Skin epidermis (tissue), 12 donors: ENCODE data around the gene NIP7.
"Not testable (repeated sequence)": the region's sequence is repeated elsewhere in the genome, so short reads cannot be mapped to it uniquely, and the experiment has no call there.

ENCODE experiments used
- H3K27ac ChIP-seq, 21 experiments: fragments of 200-600 bp; sonication (generic) in 11 of 21; one replicate each; pipeline ENCODE4 v1.5.0; 2020; ENCODE audit warnings: mild to moderate bottlenecking in 3 of 21, inconsistent platforms in 2 of 21, moderate library complexity in 2 of 21
- H3K4me3 ChIP-seq, 7 experiments: fragments of 200-600 bp; sonication (generic) in 2 of 7; one replicate each; pipeline ENCODE4 v1.5.0; 2020; ENCODE audit warnings: inconsistent platforms in 2 of 7, mild to moderate bottlenecking in 2 of 7, moderate library complexity in 1 of 7

The NIP7 gene

DNA sequence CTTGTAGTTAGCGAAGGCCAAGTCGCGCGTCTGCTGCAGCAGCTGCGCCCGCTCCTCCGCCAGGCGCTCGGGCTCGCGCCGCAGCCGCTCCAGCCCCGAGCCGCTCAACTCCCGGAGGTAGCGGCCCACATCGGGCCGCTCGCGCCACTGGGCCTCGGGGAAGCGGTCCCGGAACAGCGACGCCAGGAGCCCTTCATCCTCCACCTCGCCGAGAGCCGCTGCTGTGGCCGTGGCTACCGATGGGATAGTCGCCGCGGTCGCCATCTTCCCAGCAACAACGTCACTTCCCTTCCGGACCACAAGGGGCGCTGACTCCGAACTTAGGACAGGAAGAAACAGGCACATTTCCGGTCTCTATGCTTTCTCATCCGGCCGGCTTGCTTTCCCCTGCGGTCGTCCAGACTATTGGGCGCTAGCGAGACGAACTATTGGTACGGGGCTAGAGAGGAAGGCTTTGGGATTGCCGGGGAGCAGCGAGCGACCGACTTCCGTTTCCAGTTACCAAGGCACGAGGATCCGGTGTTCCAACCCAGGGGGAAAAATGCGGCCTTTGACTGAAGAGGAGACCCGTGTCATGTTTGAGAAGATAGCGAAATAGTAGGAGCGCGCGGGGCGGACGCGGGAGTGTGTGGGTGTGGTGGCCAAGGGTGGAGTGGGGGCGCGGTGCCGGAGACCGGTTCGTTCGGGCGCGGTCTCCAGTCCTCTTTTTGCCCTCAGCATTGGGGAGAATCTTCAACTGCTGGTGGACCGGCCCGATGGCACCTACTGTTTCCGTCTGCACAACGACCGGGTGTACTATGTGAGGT lies at the start of gene NIP7, which contains the start of gene COG8:
Gene NIP7, plus strand, starts transcription at position 484 of the 806 bp plus-strand sequence. Its CDS starts 58 bp downstream, at position 542.
Gene COG8, minus strand, starts transcription at position 276 of the 806 bp plus-strand sequence. Its CDS starts 12 bp downstream, at position 264.
- peak within 1 kb of the TSS; percentile 58 to 96 (median 85) for H3K4me3 ChIP-seq
- H3K27ac ChIP-seq: peak within 1 kb of the TSS; percentile 71 to 97 (median 89)

DNA sequence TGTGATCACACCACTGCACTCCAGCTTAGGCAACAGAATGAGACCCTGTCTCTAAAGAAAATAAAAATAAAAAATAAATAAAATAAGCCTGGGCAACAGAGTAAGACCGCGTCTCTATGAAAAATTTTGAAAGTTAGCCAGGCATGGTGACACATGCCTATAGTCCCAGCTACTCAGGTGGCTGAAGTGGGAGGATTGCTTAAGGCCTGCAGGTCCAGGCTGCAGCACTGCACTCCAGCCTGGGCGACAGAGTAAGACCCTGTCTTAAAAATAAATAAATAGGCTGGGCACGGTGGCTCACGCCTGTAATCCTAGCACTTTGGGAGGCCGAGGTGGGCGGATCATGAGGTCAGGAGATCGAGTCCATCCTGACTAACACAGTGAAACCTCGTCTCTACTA lies 47.9 kb upstream of the NIP7 start:
- H3K27ac ChIP-seq, H3K4me3 ChIP-seq: not testable (repeated sequence)

GRCh38 chr16:69293401-69293800 lies 46.2 kb upstream of the NIP7 start:
- Histone ChIP-seq H3K4me3 (no peak overlapping the region), H3K27ac (no peak overlapping the region)

- H3K4me3 ChIP-seq: no peak overlapping the region
- H3K27ac ChIP-seq: no peak overlapping the region
Observed at GRCh38 chr16:69294051-69294450, 45.5 kb upstream of the NIP7 start.

GRCh38 chr16:69296771-69297170 lies 42.8 kb upstream of the NIP7 start:
- not testable (repeated sequence) for H3K4me3 ChIP-seq

DNA sequence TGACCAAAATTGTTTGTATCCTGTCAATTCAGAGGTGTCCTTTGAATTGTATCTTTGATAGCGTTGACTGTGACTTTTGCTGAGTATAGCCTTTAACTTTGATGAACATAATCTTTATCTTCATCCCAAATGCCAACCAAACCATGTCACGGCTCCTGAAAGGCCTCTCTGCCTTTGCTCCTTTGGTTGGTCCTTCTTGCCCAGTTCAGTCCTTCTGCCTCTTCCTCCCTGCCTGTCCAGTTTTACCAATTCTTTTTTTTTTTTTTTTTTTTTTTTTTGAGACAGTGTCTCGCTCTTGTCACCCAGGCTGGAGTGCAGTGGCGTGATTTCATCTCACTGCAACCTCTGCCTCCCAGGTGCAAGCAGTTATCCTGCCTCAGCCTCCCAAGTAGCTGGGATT lies 41.3 kb upstream of the NIP7 start:
- Histone ChIP-seq H3K27ac (no peak overlapping the region), H3K4me3 (no peak overlapping the region)

More at GRCh38 chr16:69296771-69297170, 42.8 kb upstream of the NIP7 start:
- H3K27ac ChIP-seq: not testable (repeated sequence)

- Histone ChIP-seq H3K4me3 (no peak overlapping the region), H3K27ac (no peak overlapping the region)
Observed at GRCh38 chr16:69301187-69301586, 38.4 kb upstream of the NIP7 start.

- Histone ChIP-seq H3K4me3 (no peak overlapping the region), H3K27ac (no peak overlapping the region)
Observed at GRCh38 chr16:69301861-69302260, 37.7 kb upstream of the NIP7 start.

DNA sequence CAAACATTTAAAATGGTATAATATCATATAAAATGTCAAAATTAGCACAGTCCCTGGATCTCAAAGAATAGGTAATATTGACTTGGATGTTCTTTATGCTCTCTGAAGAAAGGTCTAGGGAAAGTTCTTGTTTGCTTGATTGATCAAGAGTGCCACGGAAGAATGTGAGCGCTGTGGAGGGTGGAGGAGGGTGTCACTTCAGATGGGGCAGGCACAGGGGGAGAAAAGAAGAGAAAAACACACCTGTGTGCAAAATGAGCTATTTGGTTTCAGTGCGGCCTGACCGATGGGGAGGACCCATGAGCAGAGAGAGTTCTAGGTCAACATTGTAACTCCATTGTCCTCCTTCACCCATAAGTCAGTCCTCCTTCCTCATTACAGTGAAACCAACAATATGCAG lies 37.3 kb upstream of the NIP7 start:
- H3K4me3 ChIP-seq: no peak overlapping the region

DNA sequence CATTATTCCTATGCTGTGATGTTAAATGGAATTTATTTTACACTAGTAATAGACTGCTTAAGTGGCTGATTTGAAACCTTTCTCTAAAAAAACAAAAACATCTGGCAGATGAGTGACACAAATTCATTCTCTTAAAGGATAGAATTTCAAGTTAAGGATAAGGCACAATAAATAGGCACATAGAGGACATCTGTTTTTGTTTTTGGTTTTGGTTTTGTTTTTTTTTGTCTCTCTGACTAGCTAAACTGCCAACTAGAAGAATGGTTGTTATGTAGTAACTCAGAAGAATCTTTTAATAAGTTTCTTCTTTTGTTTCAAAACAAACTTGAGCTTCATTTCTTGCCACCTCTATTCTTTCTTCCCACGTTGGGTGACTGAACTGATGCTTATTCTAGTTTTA lies 33.5 kb upstream of the NIP7 start:
- Histone ChIP-seq H3K4me3 (no peak overlapping the region), H3K27ac (peak overlapping the region in 2 of 21 experiments; percentile 33 to 38)

More for the DNA sequence above, 37.3 kb upstream of the NIP7 start:
- no peak overlapping the region for H3K27ac ChIP-seq

DNA sequence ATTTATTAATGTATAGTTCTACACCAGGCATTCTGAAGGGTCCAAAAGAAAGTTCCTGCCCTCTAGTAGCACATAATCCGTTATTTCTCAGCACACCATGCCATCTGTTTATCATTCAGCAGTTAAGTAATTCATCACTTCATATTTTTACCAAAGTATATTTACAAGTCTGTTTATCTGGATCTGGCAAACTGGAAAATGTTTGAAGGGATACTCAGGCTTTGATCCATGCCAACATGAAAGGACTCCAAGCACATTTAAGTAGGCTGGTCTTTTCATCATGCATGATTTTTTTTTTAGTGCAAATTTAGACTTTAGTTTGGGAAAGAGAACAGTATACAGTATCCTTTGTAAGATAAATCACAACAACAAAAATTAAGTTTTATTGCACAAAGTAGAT lies 32.5 kb upstream of the NIP7 start:
- Histone ChIP-seq H3K27ac (peak overlapping the region in 1 of 21 experiments; percentile 50), H3K4me3 (no peak overlapping the region)

DNA sequence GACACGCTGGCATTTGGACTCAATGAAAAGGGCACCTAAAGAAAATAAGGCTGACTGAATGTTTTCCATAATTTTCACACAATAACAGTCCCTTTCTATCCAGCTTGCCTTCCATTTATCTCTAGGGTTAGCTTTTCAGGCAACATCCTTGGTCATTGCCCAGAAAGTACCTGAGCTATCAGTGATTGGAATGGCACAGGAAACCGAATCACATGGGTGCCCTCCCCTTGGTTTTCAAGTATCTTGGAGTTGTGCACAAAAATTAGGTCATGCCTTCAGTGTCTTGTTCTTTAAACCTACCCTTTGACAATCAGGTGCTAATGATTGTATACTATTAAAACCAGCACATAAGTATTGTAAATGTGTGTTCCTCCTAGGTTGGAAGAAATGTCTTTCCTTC lies 31.7 kb upstream of the NIP7 start:
- no peak overlapping the region for H3K27ac ChIP-seq
- no peak overlapping the region for H3K4me3 ChIP-seq

- Histone ChIP-seq H3K27ac (no peak overlapping the region), H3K4me3 (no peak overlapping the region)
Observed at GRCh38 chr16:69309316-69309715, 30.3 kb upstream of the NIP7 start.

- peak within 1 kb of the TSS; percentile 69 to 99 (median 86) for H3K4me3 ChIP-seq
Observed at GRCh38 chr16:69310653-69311532, 28.7 kb upstream of the NIP7 start, which contains the start of gene VPS4A. VPS4A (plus strand) TSS chr16:69311350; CDS start chr16:69311512, 162 bp downstream.

DNA sequence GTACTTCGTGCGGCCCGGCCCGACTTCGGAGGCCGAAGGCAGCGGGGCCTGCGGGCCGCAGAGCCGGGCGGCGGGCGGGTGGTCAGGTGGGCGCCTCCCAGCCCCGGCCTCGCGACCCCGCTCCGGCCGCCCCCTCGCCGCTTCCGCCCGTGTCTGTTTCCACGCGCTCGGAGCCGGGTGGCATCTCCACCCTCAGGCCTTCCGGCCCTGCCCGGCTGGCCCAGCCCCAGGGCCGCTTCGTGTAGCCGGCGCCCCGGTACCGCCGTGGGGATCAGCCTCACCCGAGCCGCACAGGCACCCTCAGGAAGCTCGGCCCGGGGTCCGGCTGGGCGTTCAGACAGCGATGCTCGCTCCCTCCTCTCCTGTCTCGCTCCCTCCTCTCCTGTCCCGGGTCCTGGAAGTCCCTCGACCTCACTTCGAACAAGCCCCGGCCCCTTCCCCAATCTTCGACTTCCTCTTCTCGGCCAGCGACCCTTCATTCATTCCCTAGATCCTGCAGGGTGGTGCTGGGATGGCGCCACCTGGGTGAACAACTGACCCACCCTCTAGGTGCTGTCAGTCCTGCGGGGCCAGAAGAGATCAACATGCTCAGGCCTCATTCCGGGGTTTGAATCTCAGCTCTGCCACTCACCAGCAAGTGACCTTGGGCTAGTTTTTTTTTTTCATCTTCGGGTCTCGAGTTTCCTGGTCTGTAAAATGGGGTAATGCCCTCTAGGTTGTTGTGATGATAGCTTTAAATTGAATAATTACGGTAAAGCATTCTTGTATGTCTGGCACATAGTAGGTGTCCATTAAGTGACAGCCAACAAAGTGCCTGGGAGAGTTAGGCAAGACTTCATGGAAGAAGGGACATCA lies 27.8 kb upstream of the NIP7 start:
- Histone ChIP-seq H3K27ac (peak overlapping the region; percentile 78 to 98 (median 92)), H3K4me3 (peak overlapping the region; percentile 69 to 99 (median 86))

More at GRCh38 chr16:69310653-69311532, 28.7 kb upstream of the NIP7 start, which contains the start of gene VPS4A:
- peak within 1 kb of the TSS; percentile 78 to 98 (median 92) for H3K27ac ChIP-seq

DNA sequence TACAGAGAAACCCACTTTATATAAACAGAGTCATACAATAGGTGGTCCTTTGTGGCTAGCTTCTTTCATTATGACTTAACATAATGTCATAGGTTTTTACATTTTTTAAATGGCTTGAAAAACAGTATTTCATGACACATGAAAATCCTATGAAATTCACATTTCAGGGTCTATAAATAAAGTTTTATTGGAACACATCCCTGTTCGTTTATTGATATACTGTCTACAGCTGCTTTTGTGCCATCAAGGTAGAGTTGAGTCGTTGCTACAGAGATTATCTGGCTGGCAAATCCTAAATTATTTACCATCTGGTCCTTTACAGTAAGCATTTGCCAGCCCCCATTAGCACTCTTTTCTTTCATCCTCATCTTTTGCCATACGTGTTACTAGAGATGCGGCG lies 26.1 kb upstream of the NIP7 start:
- Histone ChIP-seq H3K27ac (no peak overlapping the region), H3K4me3 (no peak overlapping the region)

DNA sequence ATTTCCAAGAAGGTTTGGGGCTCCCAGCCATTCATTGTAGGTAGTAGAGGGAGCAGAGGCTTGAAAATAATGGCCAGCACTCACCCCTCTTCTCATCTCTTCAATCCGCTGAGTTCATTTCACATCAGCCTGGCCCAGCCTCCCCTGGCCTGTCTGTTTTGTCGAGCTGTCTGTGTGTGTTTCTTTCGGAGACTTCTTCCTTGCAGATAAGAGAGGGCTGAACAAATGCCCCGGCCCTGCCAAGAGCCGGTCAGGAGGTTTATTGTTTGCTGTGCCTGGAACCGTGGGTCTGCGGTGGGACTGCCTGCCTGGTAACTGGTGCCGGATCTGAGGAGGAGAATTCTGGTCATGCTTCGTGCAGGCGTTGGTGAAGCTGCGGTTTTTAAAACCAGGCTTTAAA lies 25.0 kb upstream of the NIP7 start:
- no peak overlapping the region for H3K27ac ChIP-seq
- H3K4me3 ChIP-seq: no peak overlapping the region

- no peak overlapping the region for H3K4me3 ChIP-seq
- no peak overlapping the region for H3K27ac ChIP-seq
Observed at GRCh38 chr16:69315486-69316311, 23.9 kb upstream of the NIP7 start.
